Kidney (tissue), 14 donors: Measurements from ENCODE around the gene CEP112. TPM values are rescaled to one million over a fixed set of nuclear protein-coding genes. Genes with fewer than 3 reads are reported as not detected.
A peak's percentile ranks its signal among the peaks of the same experiment; 100 is the strongest.

Experiments
- DNase-seq, 5 donors: peaks; one replicate each; pipeline ENCODE4 v3.0.0-alpha.2; 2013 to 2020
- FAIRE-seq: peaks from 2 replicates; lab custom pipeline; 2012; peaks lifted over from hg19 to GRCh38; lab: Jason Lieb, UNC
- H3K27ac ChIP-seq, 2 donors: one replicate each; pipeline ENCODE4 v1.7.0; 2013; ENCODE audit warnings: low read depth in 2 of 2, low read length in 2 of 2, inconsistent platforms in 1 of 2
- H3K27me3 ChIP-seq: one replicate; pipeline ENCODE4 v1.7.1; 2013; ENCODE audit warnings: low read length, inconsistent platforms; ENCODE audit not compliant: control insufficient read depth, insufficient read depth
- H3K36me3 ChIP-seq, 3 donors: one replicate each; pipeline versions ENCODE4 v1.7.0 to v1.7.1; 2013; ENCODE audit warnings: low read length in 3 of 3, control low read depth in 1 of 3, inconsistent platforms in 1 of 3; ENCODE audit not compliant: insufficient read depth in 3 of 3, control insufficient read depth in 2 of 3
- H3K4me1 ChIP-seq, 3 donors: one replicate each; pipeline versions ENCODE4 v1.7.0 to v1.7.1; 2013; ENCODE audit warnings: low read length in 3 of 3, inconsistent platforms in 1 of 3, low read depth in 1 of 3; ENCODE audit not compliant: control insufficient read depth in 2 of 3, insufficient read depth in 2 of 3
- H3K4me3 ChIP-seq, 3 donors: one replicate each; pipeline versions ENCODE4 v1.7.0 to v1.8.1; 2013; ENCODE audit warnings: low read length in 3 of 3, control low read depth in 1 of 3, inconsistent platforms in 1 of 3
- H3K9ac ChIP-seq, 3 donors: one replicate each; pipeline versions ENCODE4 v1.7.0 to v1.7.1; 2013; ENCODE audit warnings: low read length in 3 of 3, control low read depth in 1 of 3, inconsistent platforms in 1 of 3
- H3K9me3 ChIP-seq, 3 donors: one replicate each; pipeline versions ENCODE4 v1.7.0 to v1.7.1; 2013; ENCODE audit warnings: low read length in 3 of 3, control low read depth in 1 of 3, inconsistent platforms in 1 of 3; ENCODE audit not compliant: control insufficient read depth in 2 of 3, insufficient read depth in 1 of 3
- CTCF ChIP-seq: IDR thresholded peaks from 3 replicates; pipeline ENCODE4 v1.5.1; 2012; ENCODE audit warnings: mild to moderate bottlenecking, moderate library complexity, borderline replicate concordance; ENCODE audit not compliant: insufficient read depth; ENCODE audit errors: extremely low read depth
- intact Hi-C: fragments of 100-400 bp; cut with DNase I; formaldehyde crosslinking; loops from one replicate; pipeline ENCODE4 v1.11.1; 2022
- polyA plus RNA-seq: library from polyadenylated mRNA; stranded (reverse); fragments of 350-450 nt; fragmentation: Illumina TruSeq; extraction: RNeasy Lipid Tissue Mini Kit (QIAGEN cat#74804); gene quantifications from one replicate; pipeline ENCODE4 v1.2.3, GENCODE V29; 2014; ENCODE audit warnings: low read depth, low replicate concordance; ENCODE audit not compliant: insufficient read depth
- total RNA-seq: library from RNA; stranded (reverse); fragmentation: NEBNext Ultra II Directional; extraction: Animal tissue kit (Norgen Biotek cat#: 25700); gene quantifications from one replicate; pipeline ENCODE4 v1.2.1, GENCODE V29; 2021
- donor health status: control.
- donor health status: control.
- donor health status: control.
- donor health status: control.
- donor health status: control.
- donor health status: DM: yes; HTN: yes; CAD: no.
- donor health status: Normal renal cell carcinoma (clear cell type).

Gene CEP112
- total and polyA plus RNA-seq, 2 donors from 2014 or later, result 17.0 to 27.4 TPM

- no peaks in the 10 kb centered on the region for H3K36me3 ChIP-seq
- TF ChIP-seq CTCF, result no peak
- H3K9ac ChIP-seq, result no peak overlapping the region
- intact Hi-C loops, result no loop called here
- H3K4me3 ChIP-seq, result no peak overlapping the region
- H3K27me3 ChIP-seq, result no peaks in the 10 kb centered on the region
- FAIRE-seq, result peak; percentile 96
- no peaks in the 10 kb centered on the region for H3K4me1 ChIP-seq
- H3K9me3 ChIP-seq, result no peaks in the 10 kb centered on the region
- no peak overlapping the region for H3K27ac ChIP-seq
- DNase-seq, result no peak
These were observed 147.8 kb downstream of the CEP112 start for GRCh38 chr17:66044083-66044482.

GRCh38 chr17:66043419-66043818, 148.5 kb downstream of the CEP112 start:
- Histone ChIP-seq H3K4me3 (no peak overlapping the region), H3K27me3 (no peaks in the 10 kb centered on the region), H3K9me3 (no peaks in the 10 kb centered on the region), H3K27ac (no peak overlapping the region), H3K4me1 (no peaks in the 10 kb centered on the region), H3K9ac (no peak overlapping the region), H3K36me3 (no peaks in the 10 kb centered on the region)
- FAIRE-seq, result no peak
- intact Hi-C loops, result no loop called here
- TF ChIP-seq CTCF, result no peak
- no peak for DNase-seq

GRCh38 chr17:66040402-66040801, 151.5 kb downstream of the CEP112 start:
- Histone ChIP-seq H3K4me3 (no peak overlapping the region), H3K36me3 (no peaks in the 10 kb centered on the region), H3K9ac (no peak overlapping the region), H3K27ac (no peak overlapping the region), H3K9me3 (no peaks in the 10 kb centered on the region), H3K27me3 (no peaks in the 10 kb centered on the region), H3K4me1 (no peaks in the 10 kb centered on the region)
- DNase-seq (peak in 1 of 5 donors; percentile 2), FAIRE-seq (no peak)
- intact Hi-C loops, result no loop called here
- no peak for TF ChIP-seq CTCF

- H3K27ac ChIP-seq, result no peak overlapping the region
- intact Hi-C loops, result no loop called here
- no peaks in the 10 kb centered on the region for H3K4me1 ChIP-seq
- FAIRE-seq (no peak), DNase-seq (no peak)
- no peak overlapping the region for H3K4me3 ChIP-seq
- no peak for TF ChIP-seq CTCF
- no peak overlapping the region for H3K9ac ChIP-seq
- H3K9me3 ChIP-seq, result no peaks in the 10 kb centered on the region
- H3K27me3 ChIP-seq, result no peaks in the 10 kb centered on the region
- no peaks in the 10 kb centered on the region for H3K36me3 ChIP-seq
These were observed 153.8 kb downstream of the CEP112 start for GRCh38 chr17:66038125-66038524.
